Mesothelial cell of epicardium (in vitro differentiated cells): ENCODE data around the gene ATP6V0A1. TPM values are rescaled to one million over a fixed set of nuclear protein-coding genes. Genes with fewer than 3 reads are reported as not detected.

Experiments used
- DNase-seq, 2 experiments: peaks; one replicate each; pipeline ENCODE4 v3.0.0; 2021; ENCODE audit warnings: low spot score in 2 of 2; ENCODE audit not compliant: unreplicated experiment in 2 of 2
- H3K27ac Mint-ChIP-seq: 2 replicates; pipeline ENCODE4 v1.8.0; 2021; ENCODE audit warnings: mixed read lengths
- H3K27me3 Mint-ChIP-seq: 2 replicates; pipeline ENCODE4 v1.8.0; 2021; ENCODE audit warnings: low read depth, mixed read lengths
- H3K36me3 Mint-ChIP-seq: 2 replicates; pipeline ENCODE4 v1.8.0; 2021; ENCODE audit warnings: mixed read lengths
- H3K4me1 Mint-ChIP-seq: 2 replicates; pipeline ENCODE4 v1.8.0; 2021; ENCODE audit warnings: mixed read lengths
- H3K4me3 Mint-ChIP-seq: 2 replicates; pipeline ENCODE4 v1.8.0; 2021; ENCODE audit warnings: mild to moderate bottlenecking, moderate library complexity, mixed read lengths
- H3K9me3 Mint-ChIP-seq: 2 replicates; pipeline ENCODE4 v1.8.0; 2021; ENCODE audit warnings: mixed read lengths
- CTCF ChIP-seq: fragments of 200-600 bp; sonication (generic); IDR thresholded peaks from one replicate; pipeline ENCODE4 v1.5.0; 2021; ENCODE audit warnings: antibody characterized with exemption; ENCODE audit not compliant: unreplicated experiment
- total RNA-seq: library from RNA; stranded (reverse); gene quantifications from 3 replicates; pipeline ENCODE4 v1.2.1, GENCODE V29; 2021

The ATP6V0A1 gene
- total RNA-seq, 1 donor from 2014 or later, result 60.4 TPM

- no peak for DNase-seq
- Mint-ChIP-seq H3K27ac (peak overlapping the region; percentile 92), H3K4me1 (peaks cover 37% of the 10 kb centered on the region)
Observed at GRCh38 chr17:42457107-42457792, 1.4 kb upstream of the ATP6V0A1 start.

GRCh38 chr17:42459256-42459800 is 650 bp downstream of the ATP6V0A1 start:
- Mint-ChIP-seq H3K36me3 (peaks cover 3% of the 10 kb centered on the region), H3K27ac (peak overlapping the region; percentile 97), H3K4me1 (peaks cover 37% of the 10 kb centered on the region), H3K27me3 (no peaks in the 10 kb centered on the region), H3K9me3 (no peaks in the 10 kb centered on the region), H3K4me3 (peak overlapping the region; percentile 89)
- TF ChIP-seq CTCF, result no peak
- DNase-seq, result peak; percentile 25 to 45

More at GRCh38 chr17:42457107-42457792, 1.4 kb upstream of the ATP6V0A1 start:
- TF ChIP-seq CTCF, result no peak
- Mint-ChIP-seq H3K4me3 (peak overlapping the region; percentile 61), H3K36me3 (no peaks in the 10 kb centered on the region), H3K27me3 (peaks cover 4% of the 10 kb centered on the region), H3K9me3 (no peaks in the 10 kb centered on the region)

GRCh38 chr17:42459801-42460281 is 1.2 kb downstream of the ATP6V0A1 start:
- Mint-ChIP-seq H3K9me3 (no peaks in the 10 kb centered on the region), H3K36me3 (peaks cover 3% of the 10 kb centered on the region), H3K27ac (peak overlapping the region; percentile 97), H3K4me3 (peak overlapping the region; percentile 89), H3K27me3 (no peaks in the 10 kb centered on the region), H3K4me1 (peaks cover 37% of the 10 kb centered on the region)
- no peak for TF ChIP-seq CTCF
- no peak for DNase-seq

- Mint-ChIP-seq H3K4me1 (peaks cover 37% of the 10 kb centered on the region), H3K27me3 (no peaks in the 10 kb centered on the region), H3K4me3 (peak overlapping the region; percentile 89), H3K9me3 (no peaks in the 10 kb centered on the region), H3K27ac (peak overlapping the region; percentile 97), H3K36me3 (peaks cover 3% of the 10 kb centered on the region)
- no peak for TF ChIP-seq CTCF
- DNase-seq, result no peak
Observed at GRCh38 chr17:42460371-42460770, 1.7 kb downstream of the ATP6V0A1 start.

- Mint-ChIP-seq H3K9me3 (no peaks in the 10 kb centered on the region), H3K36me3 (peaks cover 17% of the 10 kb centered on the region), H3K4me3 (no peak overlapping the region), H3K27ac (no peak overlapping the region), H3K27me3 (no peaks in the 10 kb centered on the region), H3K4me1 (peaks cover 28% of the 10 kb centered on the region)
- no peak for TF ChIP-seq CTCF
- DNase-seq, result no peak
Observed at GRCh38 chr17:42463976-42464400, 5.3 kb downstream of the ATP6V0A1 start.
